Subcutaneous adipose tissue (tissue), 4 donors: ENCODE data around the gene ROBO1. TPM values are rescaled to one million over a fixed set of nuclear protein-coding genes. Genes with fewer than 3 reads are reported as not detected.

Experiments
- total RNA-seq, 4 donors: library from RNA; depleted of rRNA; stranded (reverse); fragments of >200 nt; gene quantifications; one replicate each; pipeline ENCODE4 v1.1.0, GENCODE V29; 2016
- TF ChIP-seq, protein P1 (sequence below): fragments of 450-650 bp; IDR thresholded peaks from one replicate; pipeline ENCODE4 v1.5.1; 2016; ENCODE audit warnings: low read depth, mild to moderate bottlenecking, control low read depth, antibody characterized with exemption, moderate library complexity

The ROBO1 gene
- total RNA-seq, 4 donors from 2014 or later = 26.6 to 34.0 (median 30.8) TPM

DNA sequence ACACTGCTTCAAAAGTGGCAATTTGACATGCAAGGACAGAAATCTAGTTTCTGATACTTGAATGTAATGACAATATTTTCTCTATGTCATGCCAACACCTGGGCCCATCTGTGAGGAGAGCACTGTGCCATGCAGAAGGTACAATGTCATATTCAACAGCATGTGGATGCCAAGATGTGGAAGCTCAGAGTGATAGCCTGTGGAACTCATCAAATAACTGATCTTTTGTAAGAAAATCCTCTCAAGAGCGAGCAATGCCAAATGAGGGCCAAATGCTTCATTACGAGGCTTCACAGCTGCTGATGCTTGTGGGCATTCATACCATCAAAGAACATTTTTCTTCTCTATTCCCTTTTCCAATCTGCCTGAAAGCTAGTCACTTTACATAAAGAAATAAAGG, 95.1 kb downstream of the ROBO1 start:
- TF ChIP-seq, protein P1, sequence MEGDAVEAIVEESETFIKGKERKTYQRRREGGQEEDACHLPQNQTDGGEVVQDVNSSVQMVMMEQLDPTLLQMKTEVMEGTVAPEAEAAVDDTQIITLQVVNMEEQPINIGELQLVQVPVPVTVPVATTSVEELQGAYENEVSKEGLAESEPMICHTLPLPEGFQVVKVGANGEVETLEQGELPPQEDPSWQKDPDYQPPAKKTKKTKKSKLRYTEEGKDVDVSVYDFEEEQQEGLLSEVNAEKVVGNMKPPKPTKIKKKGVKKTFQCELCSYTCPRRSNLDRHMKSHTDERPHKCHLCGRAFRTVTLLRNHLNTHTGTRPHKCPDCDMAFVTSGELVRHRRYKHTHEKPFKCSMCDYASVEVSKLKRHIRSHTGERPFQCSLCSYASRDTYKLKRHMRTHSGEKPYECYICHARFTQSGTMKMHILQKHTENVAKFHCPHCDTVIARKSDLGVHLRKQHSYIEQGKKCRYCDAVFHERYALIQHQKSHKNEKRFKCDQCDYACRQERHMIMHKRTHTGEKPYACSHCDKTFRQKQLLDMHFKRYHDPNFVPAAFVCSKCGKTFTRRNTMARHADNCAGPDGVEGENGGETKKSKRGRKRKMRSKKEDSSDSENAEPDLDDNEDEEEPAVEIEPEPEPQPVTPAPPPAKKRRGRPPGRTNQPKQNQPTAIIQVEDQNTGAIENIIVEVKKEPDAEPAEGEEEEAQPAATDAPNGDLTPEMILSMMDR = no peak

DNA sequence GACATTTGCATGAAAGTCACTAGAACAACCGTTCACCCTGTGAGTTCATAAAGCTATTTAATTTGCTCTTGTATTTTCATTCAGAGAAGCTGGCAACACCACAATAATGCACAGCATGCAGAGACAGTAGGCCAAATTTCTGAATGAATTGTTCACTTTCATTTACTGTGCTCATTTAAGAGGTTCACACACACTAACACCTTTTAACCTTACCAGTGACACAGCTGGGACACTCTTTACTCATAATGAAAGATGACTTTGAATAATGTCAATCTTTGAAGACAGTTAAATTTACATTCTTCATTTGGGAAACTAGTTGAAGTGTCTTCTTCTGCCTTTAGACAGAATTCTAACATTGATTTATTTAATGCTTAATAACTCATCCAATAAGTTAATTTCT, 95.7 kb downstream of the ROBO1 start:
- TF ChIP-seq, protein P1 = no peak

DNA sequence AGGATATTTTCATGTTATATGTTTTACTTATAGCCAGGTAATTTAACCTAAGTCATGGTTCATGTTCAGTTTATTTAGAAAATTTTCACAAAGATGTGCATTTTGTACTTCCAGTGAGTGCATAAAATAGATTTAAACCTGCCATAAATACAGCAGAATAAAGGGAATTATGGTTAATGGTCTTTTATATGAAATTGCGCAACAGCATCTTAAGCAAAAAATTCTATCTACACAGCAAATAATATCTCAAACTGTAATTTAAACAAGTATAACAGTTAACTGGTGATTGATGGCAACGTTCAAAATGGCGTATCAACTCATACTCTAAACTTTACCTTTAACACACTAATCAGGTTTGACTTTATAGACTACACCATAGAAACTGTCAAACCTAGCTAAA, 97.6 kb downstream of the ROBO1 start:
- TF ChIP-seq, protein P1 = no peak

DNA sequence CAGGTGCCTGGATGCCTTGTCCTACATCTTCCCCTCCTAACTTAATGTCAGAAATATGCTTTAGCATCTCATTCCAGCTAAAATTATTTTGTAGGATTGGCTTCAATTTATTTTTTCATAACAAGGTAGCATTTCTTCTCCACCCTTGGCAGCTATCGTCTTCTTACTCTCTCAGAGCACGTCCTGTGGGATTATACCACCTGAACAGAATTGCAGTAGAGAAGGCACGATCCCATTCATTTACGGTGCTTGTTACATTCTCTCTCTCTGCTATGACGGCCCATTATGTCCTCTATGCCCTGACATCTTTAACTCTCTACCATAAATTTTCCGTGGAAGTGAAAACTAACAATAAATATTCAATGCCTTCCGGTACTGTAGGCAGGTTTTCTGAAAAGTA, 103.3 kb downstream of the ROBO1 start:
- TF ChIP-seq, protein P1 = no peak

DNA sequence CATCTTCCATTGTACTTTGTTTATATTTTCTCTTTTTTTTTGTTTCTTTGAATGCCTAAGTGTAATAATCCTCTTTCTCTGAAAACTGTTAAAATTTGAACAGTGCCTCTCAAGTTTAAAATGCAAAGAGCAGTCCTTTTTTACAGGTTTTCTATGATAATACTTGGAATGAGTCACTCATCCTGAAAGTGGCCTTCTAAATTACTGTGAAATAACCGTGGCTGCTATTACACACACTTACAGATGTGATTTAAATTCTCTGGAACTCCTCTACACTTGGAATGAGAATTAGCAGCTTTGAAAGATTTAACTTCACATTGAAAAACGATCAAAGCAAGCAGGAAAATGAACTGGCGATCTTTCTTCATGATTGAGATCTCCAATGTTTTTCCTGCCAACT, 105.9 kb downstream of the ROBO1 start:
- TF ChIP-seq, protein P1 = no peak

DNA sequence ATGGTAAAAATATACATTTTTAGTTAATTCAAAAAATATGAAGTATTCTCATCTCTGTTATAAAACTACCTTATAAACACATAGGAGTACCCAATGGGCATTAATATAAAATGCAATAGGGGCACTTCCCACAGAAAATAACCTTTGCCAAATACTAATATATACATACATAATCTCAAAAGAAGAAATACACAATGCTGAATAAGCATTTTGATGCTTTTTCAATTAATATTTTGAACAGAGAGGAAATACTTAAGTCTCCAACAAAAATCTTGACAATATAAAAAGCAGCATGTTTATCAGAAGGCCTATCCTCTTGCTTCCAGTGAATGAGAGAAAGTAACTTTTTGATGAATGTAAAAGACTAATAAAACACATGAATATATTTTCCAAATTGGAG, 110.7 kb downstream of the ROBO1 start:
- TF ChIP-seq, protein P1 = no peak

DNA sequence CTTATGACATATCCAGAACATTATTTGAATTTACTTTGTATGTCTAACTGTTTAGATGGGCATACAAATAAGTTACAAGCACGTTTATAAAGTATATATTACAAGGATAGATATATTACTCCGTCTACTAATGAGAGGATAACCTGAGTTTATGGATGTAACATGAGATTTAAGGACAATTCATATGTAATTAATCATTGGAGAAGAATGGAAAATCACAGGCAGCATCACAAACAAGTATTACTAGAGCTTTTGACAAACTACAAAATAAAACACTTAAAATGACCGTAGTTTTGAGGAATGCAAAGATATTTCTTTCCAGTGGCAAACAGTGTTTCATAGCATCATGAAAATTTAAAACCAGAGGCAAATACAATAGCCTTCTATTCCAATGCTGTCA, 113.8 kb downstream of the ROBO1 start:
- TF ChIP-seq, protein P1 = no peak

DNA sequence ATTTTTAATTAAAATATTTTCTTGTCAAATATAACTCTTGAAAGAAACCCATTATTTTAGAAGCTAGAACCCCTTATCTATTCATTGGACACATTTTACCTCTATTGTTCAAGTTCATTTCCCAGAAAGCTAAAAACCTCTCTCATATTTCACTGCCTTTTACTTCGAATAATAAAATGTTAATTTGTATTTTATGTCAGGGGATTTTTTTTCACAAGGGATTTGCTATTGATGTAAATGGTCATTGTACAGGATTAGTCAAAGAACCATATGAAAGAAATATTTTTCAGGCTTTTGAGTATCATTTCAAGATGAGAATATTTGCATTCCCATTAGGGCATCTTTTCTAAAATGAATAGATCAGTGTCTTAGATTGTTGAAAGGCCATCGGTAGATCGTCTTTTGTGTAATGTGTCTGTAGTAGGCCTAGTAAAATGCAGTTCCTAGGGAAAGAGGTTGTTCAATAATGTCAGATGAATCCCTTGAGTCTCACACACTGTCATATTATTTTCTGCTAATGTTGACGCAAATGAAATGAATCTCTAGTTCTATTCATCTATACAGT, 114.5 kb downstream of the ROBO1 start:
- TF ChIP-seq, protein P1 = no peak
